Glomerular visceral epithelial cell (primary cell): ENCODE data around the gene PVR.
"Not testable (repeated sequence)": the region's sequence is repeated elsewhere in the genome, so short reads cannot be mapped to it uniquely, and the experiment has no call there.

Source experiments
- DNase-seq: peaks from one replicate; pipeline ENCODE4 v3.0.0-alpha.2; 2016; ENCODE audit errors: extremely low spot score

Gene PVR

DNA sequence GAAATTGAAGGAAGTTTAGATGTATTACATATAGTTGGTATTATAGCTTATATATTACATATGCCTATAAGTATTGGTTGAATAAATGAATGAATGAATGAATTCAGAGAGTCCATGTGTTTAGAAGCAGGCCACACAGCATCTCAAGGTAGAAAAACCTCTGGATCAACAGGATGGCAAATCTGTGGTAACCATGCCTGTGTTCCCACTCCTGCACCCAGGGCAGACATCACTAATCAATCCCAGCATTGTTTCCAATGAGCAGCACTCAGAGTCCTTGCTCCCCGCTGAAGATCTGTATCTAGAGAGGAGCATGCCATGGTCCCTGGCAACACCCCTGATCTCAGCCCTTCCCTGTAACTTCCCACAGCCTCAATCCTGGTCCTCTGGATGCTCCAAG lies 28.5 kb downstream of the PVR start:
- DNase-seq, result no peak

DNA sequence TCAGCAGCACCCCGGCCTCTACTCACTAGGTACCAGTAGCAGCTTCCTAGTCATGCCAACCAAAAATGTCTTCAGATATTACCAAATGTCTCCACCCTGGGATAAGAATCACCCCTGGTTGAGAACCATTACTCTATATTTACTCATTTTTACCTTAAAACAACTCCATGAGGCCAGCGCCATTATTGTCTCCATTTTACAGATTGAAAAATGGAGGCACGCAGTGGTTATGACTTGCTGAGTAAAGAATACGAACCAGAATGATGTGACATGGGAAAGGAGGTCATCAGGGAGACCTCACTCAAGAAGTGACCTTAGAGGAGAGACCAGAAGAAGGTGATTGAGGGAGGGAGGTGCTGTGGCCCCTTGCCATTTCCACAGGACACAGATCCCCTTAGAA lies 29.8 kb downstream of the PVR start:
- DNase-seq, result no peak

- DNase-seq, result no peak
Measured at GRCh38 chr19:44675521-44675920, 31.8 kb downstream of the PVR start.

- DNase-seq, result peak; percentile 53
Measured at GRCh38 chr19:44677019-44677811, 33.5 kb downstream of the PVR start.

- no peak for DNase-seq
Measured at GRCh38 chr19:44680536-44680935, 36.8 kb downstream of the PVR start.

GRCh38 chr19:44681992-44682790 lies 38.5 kb downstream of the PVR start:
- no peak for DNase-seq

DNA sequence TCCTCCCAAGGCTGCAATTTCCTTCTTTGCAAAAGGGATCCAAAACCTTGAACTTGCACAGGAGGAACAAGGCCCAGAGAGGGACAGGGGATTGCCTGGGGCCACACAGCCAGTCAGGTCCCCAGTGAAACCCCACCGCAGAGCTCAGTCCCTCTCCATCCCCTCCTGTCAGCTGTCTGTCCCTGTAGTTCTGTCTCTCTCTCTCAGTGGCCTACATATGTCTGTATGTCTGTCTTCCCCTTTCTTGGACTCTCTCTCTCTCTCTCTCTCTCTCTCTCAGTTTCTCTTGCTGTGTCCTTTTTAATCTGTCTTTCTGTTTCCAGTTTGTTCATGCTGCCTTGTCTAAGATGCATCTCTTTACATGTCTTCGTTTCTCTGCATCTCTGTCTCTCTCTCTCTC lies 39.1 kb downstream of the PVR start:
- DNase-seq, result no peak

DNA sequence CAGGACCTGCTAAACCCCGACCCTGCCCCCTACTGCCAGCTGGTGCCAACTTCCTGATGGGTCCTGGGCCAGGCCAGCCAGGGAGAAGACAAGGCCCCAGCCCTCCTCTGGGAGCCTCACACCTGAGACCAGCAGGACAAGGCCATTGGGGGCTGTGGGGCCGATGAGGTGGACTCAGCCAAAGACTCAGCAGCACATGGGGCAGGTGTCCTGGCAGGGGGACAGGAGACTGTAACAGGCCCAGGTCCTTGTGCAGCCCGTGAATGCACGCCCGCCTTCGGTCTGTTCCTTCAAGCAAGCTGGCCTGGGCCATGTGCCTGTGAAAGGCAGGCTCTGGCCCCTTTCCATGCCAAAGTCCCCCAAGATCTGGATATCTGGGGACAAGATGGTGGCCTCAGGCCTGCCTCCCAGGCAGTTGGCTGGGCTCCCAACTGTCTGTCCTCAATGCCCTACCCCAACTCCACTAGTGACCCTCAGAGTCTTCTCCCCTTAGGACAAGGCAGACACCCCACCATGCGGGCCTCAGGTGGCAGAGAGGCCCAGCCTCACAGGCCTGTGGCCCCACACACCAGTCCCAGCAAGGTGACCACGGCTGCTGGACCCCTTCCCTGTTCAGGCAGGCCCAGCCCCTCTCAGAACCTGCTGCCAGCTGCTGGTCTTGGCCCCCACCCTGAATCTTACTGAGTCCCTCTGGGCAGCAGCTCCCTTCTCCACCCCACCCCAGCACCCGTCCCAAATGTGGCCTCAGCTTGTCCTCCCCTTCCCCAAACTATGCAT lies 39.9 kb downstream of the PVR start:
- no peak for DNase-seq

DNA sequence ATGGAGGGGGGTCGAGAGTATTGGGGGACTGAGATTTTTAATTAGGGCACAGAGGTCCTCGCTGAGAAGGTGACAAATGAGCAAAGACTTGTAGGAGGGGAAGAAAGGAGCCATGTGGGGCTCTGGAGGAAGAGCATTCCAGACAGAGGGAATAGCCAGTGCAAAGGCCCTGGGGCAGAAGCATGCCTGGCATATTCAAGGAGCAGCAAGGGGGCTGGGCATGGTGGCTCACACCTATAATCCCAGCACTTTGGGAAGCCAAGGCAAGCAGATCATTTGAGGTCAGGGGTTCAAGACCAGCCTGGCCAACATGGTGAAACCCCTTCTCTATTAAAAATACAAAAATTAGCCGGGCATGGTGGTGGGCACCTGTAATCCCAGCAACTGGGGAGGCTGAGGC lies 40.7 kb downstream of the PVR start:
- not testable (repeated sequence) for DNase-seq

DNA sequence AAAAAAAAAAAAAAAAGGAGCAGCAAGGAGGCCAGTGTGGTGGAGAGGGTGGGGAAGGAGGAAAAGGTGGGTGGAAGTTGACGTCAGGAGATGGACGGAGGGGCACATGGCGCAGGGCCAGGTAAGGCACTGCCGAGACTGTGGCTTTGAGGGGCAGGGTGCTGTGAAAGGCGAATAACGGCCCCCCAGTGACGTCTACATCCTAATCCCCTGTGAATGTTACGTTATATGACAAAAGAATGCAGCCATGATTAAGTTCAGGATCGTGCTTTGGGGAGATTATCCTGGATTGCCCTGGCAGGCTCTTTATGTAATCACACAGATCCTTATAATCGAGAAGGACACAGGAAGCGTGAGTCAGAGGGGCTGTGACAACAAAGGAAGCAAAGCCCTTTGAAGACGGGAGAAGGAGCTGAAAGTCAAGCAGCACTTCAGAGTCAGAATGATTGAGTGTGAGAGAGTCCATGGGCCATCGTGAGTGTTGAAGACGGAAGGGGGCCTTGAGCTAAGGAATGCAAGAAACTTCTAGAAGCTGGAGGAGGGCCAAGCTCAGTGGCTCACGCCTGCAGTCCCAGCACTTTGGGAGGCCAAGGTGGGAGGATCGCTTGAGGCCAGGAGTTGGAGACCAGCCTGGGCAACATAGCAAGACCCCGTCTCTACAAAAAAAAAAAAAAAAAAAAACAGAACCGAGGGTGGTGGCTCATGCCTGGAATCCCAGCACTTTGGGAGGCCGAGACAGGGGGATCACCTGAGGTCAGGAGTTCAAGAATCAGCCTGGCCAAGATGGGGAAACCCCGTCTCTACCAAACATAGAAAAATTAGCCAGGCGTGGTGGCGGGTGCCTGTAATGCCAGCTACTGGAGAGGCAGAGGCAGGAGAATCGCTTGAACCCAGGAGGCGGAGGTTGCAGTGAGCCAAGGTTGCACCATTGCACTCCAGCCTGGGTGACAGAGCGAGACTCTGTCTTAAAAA lies 41.5 kb downstream of the PVR start:
- DNase-seq, result peak; percentile 84

DNA sequence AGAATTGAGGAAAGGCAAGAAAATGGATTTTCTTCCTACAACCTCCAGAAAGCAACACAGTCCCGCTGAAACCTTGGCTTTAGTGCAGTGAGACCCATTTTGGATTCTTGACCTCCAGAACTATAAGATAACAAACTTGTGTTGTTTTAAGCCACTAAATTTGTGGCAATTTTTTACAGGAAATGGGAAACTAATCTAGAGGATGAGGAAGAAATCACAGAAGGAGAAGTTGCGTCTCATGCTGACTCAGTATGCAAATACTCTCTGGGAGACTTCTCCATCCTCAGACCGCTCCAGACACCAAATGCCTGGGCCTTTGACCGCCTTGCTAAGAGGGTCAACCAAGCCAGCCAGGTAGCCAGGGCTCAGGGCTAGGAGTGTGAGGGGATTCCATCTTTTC lies 42.2 kb downstream of the PVR start:
- DNase-seq, result peak; percentile 82

DNA sequence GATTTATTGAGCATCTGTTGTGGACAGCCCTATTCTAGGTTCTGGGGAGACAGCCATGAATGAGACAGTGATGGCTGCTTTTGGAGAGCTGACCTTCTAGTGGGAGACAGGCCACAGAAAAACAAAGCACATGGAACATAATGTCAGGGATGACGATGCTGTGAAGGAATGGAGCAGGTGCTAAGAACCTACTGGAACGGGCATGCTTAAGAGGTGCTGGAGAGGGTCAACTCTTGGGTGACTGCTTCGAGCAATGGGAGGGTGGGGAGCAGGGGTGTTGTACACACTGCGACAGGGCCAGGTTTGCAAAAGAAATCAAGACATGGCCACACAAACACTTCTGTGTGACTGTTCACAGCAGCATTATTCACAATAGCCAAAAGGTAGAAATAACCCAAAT lies 43.2 kb downstream of the PVR start:
- DNase-seq, result no peak

GRCh38 chr19:44687888-44688287 lies 44.2 kb downstream of the PVR start:
- DNase-seq, result no peak

- peak; percentile 75 for DNase-seq
Measured at GRCh38 chr19:44689290-44690130, 45.8 kb downstream of the PVR start.

- DNase-seq, result no peak
Measured at GRCh38 chr19:44690131-44690440, 46.4 kb downstream of the PVR start.

DNA sequence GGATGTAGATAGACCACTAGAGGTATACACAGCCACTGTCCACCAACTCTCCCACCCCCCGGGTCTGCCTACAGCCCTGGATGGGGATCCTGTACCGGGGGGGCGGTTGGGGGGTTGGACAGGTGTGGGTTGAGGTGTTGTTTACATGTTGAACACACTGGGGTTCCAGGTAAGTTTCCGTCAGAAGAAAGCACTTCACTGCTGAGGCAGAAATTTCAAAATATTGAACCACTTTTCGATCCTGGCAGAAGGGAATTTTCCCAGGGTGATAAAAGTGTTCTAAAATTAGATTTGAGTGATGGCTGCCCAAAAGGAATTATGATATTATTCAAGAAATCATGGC lies 48.6 kb downstream of the PVR start:
- DNase-seq, result no peak

- no peak for DNase-seq
Measured at GRCh38 chr19:44694184-44694579, 50.5 kb downstream of the PVR start.

- no peak for DNase-seq
Measured at GRCh38 chr19:44696939-44697669, 53.4 kb downstream of the PVR start.

GRCh38 chr19:44697670-44698034 lies 53.9 kb downstream of the PVR start:
- no peak for DNase-seq
